GM21786 (cell line): ENCODE measurements around the gene ENOPH1.
"Not testable (repeated sequence)": the region's sequence is repeated elsewhere in the genome, so short reads cannot be mapped to it uniquely, and the experiment has no call there.

Source experiments
- ATAC-seq: cut with Tn5 transposase; IDR thresholded peaks from one replicate; pipeline ENCODE4 v1.9.1; 2021; ENCODE audit not compliant: unreplicated experiment

The ENOPH1 gene

DNA sequence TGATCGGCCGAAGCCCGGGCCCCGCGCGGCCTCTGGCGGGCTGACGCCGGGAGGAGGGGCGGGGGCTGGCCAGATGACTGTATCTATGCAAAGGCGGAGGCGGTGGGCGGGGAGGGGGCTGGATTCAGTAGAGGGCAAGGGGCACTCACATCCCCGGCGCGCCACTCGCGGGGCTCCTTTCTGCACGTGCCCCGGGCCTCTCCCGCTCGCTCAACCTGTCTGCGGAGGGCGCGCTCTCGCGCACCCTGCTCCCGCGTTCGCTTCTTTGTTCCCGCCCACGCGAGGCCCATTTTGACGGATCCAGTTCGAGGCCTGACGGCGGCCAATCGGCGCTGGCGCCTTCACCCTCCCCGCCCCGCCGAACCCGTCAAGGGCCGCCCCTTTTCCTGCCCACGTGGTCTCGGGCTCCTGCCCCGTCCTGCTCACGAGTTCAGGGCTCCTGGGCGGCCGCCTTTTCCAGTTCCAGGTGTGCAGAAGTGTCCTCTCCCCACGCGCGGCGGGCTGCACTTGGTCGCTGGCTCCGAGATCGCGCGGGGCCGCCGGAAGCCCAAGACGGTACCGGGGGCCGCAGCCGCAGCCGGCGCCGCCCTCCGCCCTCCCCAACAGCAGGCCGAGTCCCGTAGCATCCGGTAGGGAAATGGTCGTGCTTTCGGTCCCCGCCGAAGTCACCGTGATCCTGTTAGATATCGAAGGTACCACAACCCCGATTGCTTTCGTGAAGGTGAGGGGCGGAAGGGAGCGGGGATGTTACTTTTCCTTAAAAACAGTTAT lies at the start of gene ENOPH1, which contains the start of gene HNRNPDL:
ENOPH1 (plus strand) TSS at position 398 of the 771 bp plus-strand sequence; CDS start at position 638, 240 bp downstream.
HNRNPDL (minus strand) TSS at position 270 of the 771 bp plus-strand sequence. CDS start 772 bp downstream, outside the sequence.
- ATAC-seq, result peak; percentile 70

DNA sequence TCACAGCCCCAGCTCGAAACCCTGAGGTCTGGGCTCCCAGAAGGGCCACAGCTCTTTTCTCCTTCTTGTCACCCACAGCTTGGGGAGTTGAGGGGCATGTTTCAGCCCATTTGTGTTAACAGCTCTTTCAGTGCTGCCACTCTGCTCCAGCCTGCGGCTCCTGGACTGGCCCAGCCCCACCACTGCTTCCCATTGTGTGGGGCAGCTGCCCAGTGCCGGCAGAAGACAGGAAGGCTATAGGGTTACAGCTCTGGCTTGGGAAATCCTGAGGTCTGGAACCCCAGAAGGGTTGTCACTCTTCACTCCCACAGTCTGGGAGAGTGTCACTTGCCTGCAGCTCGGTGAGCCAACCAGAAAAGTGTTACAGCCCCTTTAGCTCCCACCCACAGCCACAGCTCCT lies 49.6 kb upstream of the ENOPH1 start:
- ATAC-seq, result no peak

DNA sequence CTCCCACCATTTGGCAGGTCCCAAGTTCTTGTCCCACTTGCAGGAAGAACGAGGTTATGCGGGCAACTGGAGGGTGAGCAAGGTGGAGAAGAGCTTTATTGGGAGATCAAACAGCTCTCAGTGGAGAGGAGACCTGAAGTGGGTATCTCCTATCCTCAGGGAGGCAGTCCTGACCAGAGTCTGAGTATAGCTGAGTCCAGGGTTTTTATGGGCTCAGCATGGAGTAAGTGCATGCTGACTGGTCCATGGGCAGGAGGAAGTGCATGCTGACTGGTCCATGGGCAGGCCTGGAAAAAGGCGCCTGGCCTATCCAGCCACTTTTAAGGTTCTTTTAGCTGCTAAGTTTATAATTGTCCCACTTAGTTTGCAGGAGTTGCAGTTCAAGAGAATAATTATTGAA lies 49.2 kb upstream of the ENOPH1 start:
- no peak for ATAC-seq

DNA sequence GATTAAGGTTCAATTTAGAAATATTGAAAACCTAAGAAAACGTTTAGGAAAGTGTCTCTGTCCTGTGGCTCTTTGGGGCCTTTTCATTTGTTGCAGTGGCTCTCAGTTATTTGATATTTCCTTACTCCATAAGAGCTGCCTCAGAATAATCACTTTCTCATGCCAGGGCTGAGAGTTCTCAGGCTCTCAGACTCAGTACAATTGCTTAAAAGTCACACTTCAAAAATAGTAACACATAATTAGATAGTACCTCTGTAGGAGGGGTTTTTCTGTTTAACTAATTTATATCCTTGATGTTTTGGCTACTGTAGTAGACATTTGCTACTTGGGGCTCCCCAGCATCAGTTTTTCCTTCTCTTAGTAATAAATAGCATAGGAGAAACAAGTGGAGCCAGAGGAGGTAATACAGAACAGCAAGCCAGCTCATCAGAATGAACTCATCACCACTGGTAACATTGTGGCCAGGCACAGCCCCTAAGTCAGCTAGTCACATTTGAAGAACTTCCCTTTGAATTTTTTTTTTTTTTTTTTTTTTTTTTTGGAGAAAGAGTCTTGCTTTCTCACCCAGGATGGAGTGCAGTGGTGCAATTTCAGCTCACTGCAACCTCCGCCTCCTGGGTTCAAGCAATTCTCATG lies 48.6 kb upstream of the ENOPH1 start:
- ATAC-seq, result no peak

DNA sequence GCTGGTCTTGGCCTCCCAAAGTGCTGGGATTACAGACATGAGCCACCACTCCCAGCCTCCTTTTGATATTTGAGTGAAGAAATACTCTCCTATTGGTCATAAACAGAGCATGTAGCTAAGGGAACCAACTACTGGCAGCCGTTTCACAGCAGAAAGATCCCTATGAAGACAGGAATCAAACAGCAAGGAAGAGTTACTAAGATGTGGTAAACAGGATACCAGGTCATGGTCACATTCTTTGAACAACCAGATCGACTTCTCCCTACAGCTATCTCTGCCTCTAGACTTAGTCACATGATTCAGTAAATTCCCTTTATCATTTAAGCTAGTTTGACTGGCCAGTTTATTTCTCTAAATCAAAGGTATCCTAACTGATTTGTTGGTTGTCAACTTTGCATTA lies 47.6 kb upstream of the ENOPH1 start:
- no peak for ATAC-seq

DNA sequence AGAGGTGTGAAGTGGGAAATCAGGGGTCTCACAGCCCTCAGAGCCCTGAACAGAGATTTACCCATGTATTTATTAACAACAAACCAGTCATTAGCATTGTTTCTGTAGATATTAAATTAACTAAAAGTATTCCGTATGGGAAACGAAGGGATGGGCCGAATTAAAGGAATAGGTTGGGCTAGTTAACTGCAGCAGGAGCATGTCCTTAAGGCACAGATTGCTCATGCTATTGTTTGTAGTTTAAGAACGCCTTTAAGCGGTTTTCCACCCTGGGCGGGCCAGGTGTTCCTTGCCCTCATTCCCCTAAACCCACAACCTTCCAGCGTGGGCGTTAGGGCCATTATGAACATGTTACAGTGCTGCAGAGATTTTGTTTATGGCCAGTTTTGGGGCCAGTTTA lies 44.1 kb upstream of the ENOPH1 start:
- not testable (repeated sequence) for ATAC-seq

DNA sequence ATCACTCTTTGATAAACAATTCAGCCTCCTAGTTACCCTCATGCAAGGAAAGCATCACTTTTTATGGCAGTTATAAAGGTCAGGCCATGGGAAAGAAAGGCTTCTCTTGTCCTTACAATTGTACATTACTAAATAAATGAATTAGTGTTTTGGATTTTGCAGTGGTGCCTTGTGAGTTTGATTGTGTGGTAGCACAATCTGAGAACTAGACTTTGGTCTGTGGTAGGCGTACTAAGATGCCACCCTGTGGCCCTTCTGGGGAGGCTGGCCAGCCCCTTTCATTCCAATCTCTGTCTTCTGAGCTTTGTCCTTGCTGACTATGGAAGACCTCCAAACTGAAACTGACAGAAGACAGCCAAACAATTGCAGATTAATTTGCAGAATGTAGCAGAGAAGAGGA lies 42.0 kb upstream of the ENOPH1 start:
- no peak for ATAC-seq

DNA sequence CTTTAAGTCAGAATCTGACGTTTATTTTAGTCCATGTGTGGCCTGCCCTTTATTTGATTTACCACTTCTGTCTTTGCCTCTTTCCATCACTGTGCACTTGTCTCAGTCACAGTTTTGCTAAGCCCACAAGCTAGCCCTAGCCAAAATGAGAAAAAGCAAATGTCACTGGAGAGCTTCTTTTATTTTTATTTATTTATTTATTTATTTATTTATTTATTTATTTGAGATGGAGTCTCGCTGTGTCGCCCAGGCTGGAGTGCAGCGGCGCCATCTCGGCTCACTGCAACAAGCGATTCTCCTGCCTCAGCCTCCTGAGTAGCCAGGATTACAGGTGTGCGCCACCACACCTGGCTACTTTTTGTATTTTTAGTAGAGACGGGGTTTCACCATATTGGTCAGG lies 40.3 kb upstream of the ENOPH1 start:
- ATAC-seq, result not testable (repeated sequence)

DNA sequence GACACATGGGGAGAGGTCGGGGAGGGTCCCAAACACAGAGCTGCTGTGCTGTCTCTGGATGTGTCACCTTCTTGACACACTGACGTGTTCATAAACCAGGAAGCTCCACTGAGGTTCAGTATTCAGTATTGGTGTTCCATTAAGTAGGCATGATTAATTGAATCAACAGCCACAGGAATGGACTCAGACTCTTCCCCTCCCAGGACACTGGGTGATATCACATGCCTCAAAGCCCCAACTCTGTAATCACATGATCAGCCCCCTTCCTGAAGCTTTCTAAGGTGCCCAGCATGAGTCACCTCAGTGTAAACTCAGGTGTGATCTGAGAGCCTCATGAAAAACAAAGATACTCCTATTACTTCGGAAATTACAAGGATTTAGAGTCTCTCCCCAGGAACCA lies 35.5 kb upstream of the ENOPH1 start:
- ATAC-seq, result no peak

DNA sequence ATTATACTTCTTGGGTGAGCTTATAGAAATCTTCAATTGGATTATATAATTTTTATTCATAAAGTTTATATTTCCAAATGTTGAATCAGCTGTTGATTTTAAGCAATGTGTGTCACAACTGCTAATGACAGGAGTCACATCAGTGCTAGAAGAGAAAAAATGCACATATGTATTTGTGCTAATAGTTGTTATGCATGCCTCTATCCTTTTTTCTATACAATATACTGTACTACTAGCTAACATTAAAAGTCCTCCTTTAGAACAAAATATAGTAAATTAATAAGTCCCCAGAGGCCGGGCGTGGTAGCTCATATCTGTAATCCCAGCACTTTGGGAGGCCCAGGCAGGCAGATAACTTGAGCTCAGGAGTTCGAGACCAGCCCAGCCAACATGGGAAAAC lies 32.9 kb upstream of the ENOPH1 start:
- no peak for ATAC-seq

DNA sequence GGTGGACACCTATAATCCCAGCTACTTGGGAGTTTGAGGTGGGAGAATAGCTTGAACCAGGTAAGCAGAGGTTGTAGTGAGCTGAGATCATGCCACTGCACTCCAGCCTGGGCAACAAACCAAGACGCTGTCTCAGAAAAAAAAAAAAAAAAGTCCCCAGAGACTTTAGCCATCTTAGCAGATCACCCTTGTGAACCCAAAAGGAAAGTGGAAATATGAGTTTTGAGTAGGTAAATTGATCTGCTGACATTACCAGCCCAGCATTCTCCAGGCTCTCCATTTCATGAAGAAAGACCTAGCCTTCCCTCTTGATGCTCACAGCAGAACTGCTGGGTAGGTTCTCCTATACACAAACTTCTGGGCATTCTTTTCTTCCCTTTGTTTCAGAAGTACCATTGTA lies 32.1 kb upstream of the ENOPH1 start:
- no peak for ATAC-seq

DNA sequence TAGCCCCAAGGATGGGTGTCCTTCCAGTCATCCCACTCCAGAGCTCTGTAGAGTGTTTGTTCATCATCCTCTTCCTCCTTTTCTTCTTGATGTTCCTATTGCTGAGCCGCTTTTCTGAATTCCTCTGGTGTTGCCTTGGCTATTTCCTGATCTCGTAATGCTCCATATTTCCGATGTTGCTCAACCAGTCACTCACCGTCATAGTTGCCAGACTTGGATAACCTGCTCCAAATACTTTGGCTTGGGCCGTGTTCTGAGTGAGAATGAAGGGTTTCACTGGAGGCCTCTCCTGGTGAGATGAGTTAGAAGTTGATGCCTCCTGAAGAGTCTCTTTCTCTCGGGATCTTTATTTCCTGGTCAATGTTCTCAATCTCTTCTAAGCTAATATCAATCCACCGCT lies 28.8 kb upstream of the ENOPH1 start:
- no peak for ATAC-seq

DNA sequence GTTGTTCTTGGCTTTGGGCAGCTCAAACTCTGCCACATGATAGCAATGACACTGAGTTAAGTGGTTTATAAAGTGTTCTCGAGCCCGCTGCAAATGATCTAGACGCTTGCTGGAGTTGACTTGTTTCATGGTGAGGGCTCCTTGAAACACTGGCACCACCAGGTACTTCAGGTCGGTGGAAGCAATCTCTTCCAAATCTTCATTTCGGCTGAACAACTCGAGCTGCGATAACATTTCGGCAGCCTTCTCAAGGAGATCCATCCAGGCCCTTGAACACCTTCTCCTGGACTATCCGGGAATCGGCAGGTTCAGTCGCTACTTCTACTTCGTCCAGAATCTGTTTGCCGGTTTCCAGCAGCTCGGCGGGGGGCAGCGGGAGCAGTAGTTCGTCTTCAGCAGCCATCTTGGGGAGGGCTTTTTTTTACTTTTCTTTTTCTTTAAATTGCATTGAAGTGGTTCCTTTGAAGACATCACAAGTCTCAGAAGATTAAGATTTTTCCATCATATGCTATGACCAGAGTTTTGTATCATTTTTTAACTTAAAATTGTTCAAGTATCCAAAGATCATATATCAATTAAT lies 28.1 kb upstream of the ENOPH1 start:
- no peak for ATAC-seq

DNA sequence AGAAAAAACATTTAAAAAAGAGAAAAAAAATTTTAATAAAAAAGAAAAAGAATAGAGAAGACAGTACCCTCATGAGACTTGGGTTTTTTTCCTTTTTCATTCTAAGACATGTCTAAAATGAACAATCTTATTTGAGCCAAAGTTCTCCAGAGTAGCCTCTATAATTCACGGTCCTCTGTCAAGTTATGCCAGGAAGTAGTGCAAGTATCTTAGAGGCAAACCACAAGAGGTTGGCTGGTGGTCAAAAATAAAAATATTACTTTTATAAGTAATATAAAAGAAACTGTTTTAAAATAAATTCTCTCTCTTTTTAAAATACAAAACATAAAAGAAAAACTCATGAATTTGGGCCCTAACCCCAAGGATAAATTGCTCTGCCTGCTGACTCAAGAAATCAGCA lies 26.7 kb upstream of the ENOPH1 start:
- ATAC-seq, result no peak

DNA sequence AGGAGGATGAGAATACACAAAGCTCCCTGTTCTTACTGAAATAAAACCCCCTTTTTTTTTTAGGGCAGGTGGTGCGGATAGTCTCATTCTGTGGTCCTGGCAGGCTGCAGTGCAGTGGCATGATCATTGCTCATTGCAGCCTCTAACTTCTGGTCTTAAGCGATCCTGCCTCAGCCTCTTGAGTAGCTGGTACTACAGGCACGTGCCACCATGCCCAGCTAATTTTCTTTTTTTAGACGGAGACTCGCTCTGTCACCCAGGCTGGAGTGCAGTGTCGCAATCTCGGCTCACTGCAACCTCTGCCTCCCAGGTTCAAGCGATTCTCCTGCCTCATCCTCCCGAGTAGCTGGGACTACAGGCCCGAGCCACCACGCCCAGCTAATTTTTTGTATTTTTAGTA lies 15.3 kb upstream of the ENOPH1 start:
- ATAC-seq, result not testable (repeated sequence)

DNA sequence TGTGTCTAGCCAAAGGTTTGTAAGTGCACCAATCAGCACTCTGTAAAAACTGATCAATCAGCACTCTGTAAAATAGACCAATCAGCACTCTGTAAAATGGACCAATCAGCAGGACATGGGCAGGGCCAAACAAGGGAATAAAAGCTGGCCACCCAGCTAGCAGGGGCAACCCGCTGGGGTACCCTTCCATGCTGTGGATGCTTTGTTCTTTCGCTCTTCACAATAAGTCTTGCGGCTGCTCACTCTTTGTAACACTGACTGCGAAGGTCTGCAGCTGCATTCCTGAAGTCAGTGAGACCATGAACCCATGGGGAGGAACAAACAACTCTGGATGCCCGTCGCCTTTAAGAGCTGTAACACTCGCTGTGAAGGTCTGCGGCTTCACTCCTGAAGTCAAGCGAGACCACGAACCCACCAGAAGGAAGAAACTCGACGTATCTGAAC lies 14.4 kb upstream of the ENOPH1 start:
- ATAC-seq, result no peak

DNA sequence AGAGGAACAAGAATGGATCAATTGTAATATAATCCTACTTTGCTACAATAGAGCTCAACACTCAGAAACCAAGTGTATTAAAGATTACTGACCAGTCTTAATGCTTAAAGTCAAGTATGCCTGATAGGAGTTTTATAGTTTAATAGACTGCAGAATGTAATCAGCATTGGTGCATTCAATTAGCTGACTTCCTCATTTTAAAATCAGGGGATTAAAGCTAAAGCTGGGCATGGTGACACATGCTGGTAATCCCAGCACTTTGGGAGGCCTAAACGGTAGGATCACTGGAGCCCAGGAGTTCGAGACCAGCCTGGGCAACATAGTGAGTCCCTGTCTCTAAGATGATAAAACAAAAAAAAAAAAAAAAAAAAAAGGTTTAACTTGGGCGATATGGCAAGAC lies 10.9 kb upstream of the ENOPH1 start:
- ATAC-seq, result no peak

DNA sequence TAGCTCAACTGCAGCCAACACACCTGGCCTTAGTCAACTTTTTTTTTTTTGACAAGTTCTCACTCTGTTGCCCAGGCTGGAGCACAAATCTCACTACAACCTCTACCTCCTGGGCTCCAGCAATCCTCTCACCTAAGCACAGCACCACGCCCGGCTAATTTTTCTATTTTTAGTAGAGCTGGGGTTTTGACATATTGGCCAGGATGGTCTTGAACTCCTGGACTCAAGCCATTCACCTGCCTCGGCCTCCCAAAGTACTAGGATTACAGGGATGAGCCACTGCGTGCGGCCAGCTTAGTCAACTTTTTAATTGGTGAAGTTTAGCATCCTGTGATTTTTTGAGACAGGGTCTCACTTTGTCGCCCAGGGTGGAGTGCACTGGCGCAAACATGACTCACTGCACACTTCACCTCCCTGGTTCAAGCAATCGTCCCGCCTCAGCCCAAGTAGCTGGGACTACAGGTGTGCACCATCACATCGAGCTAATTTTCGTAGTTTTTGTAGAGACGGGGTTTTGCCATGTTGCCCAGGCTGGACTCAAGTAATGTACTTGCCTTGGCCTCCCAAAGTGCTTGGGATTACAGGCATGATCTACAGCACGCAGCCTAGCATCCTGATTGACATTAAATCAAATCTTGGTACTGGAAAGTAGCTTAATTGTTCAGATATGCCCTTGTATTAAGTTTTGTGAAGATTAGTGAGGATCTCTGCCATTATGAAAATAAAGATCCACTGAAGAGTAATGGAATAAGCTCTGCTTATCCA lies 8.4 kb upstream of the ENOPH1 start:
- no peak for ATAC-seq

DNA sequence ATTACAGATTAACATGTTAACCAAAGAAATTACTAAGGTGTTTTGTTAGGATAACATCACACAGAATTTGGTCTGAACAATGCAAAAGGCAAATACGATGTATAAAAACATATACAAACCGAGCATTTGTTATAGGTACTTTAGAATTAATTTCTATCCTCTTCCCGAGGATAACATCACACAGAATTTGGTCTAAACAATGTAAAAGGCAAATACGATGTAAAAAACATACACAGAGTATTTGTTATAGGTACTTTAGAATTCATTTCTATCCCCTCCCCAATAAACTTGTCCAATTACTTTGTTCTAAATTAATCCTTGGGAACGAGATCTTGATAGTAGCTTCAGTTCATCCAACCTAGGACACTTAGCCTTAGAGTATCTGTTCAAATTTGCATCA lies 7.8 kb upstream of the ENOPH1 start:
- no peak for ATAC-seq

DNA sequence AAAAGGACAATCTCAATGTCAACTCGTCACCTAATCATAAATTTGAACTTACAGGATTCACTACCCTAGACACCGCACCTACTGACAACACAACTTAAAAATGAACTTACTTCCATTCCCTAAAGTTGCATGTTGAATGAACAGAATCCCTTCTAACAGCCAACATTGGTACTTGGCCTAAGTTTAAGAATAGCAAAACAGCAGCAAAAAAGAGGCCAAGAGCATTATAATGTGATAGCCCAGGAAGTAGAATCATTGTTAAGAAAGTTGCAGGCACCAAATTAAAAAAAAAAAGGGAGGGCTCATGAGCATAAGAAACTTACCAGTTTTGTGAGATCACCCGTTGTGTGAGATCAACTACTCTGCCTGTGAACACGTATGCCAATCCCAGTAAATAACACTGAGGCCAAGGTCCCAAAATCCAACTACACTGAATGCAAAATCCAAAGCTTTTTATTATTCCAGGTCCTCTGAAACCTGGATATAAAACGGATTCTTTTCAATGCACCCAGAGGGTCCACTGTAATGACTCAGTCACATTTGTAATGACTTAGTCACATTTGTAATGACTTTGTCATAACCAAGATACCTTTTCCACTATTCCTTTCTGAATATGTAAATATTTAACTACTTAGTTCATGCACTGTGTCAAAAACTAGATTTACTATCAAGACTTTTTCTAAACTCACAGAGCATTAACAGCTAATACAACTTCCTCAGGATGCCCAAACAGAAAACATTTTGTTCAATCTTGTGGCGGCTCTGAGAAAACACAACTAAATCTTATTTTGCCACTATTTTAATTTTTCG lies 6.9 kb upstream of the ENOPH1 start:
- ATAC-seq, result no peak

DNA sequence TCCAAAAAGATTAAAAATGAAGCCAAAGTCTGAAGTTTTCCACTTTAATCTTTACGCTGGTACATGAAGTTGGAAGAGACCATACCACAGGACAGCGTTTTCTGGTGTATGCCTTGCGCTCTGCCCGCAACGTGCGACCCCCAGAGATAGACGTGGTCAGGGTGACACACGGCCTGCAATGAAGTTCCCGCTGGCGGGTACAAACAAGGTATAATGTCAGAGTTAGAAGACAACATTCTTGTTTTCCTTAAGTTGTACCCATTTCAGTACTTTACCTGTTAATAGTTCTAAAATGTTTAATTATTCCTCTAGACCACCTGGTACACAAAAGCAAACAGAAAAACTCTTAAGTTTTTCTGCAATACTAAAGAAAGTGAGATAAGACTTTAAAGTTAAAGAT lies 4.9 kb upstream of the ENOPH1 start:
- no peak for ATAC-seq
